Activated T-cell treated with anti-CD3 and anti-CD28 coated beads for 1 hour (primary cell): ENCODE data around the gene ZNF410.
"Not testable (repeated sequence)": the region's sequence is repeated elsewhere in the genome, so short reads cannot be mapped to it uniquely, and the experiment has no call there.

Experiments
- DNase-seq: peaks from one replicate; pipeline ENCODE4 v3.0.0-alpha.2; 2020; ENCODE audit warnings: low read depth

The ZNF410 gene

GRCh38 chr14:73886449-73887317 is at the start of gene ZNF410:
TSS of gene ZNF410 (plus strand) at chr14:73886859. CDS start at chr14:73892176, 5,317 bp downstream.
- peak; percentile 71 for DNase-seq

GRCh38 chr14:73838293-73839034 is 48.2 kb upstream of the ZNF410 start:
- DNase-seq: not testable (repeated sequence)

- no peak for DNase-seq
These were observed 44.5 kb upstream of the ZNF410 start for GRCh38 chr14:73842201-73842600.

- no peak for DNase-seq
These were observed 43.8 kb upstream of the ZNF410 start for GRCh38 chr14:73842851-73843250.

- no peak for DNase-seq
These were observed 43.4 kb upstream of the ZNF410 start for GRCh38 chr14:73843296-73843695.

- DNase-seq: no peak
These were observed 39.7 kb upstream of the ZNF410 start for GRCh38 chr14:73846947-73847346.

- no peak for DNase-seq
These were observed 35.7 kb upstream of the ZNF410 start for GRCh38 chr14:73851000-73851399.

- peak; percentile 80 for DNase-seq
These were observed 34.9 kb upstream of the ZNF410 start, which contains the start of gene PTGR2 for GRCh38 chr14:73851567-73852382. TSS of gene PTGR2 (plus strand) at chr14:73851831. CDS start at chr14:73858863, 7,032 bp downstream.

- no peak for DNase-seq
These were observed 27.5 kb upstream of the ZNF410 start for GRCh38 chr14:73859145-73859544.

- no peak for DNase-seq
These were observed 25.6 kb upstream of the ZNF410 start for GRCh38 chr14:73861073-73861472.

GRCh38 chr14:73862480-73862879 is 24.2 kb upstream of the ZNF410 start:
- DNase-seq: no peak

- no peak for DNase-seq
These were observed 23.4 kb upstream of the ZNF410 start for GRCh38 chr14:73863209-73863608.

- no peak for DNase-seq
These were observed 21.0 kb upstream of the ZNF410 start for GRCh38 chr14:73865534-73866113.

GRCh38 chr14:73869754-73870153 is 16.9 kb upstream of the ZNF410 start:
- not testable (repeated sequence) for DNase-seq

- DNase-seq: no peak
These were observed 16.0 kb upstream of the ZNF410 start for GRCh38 chr14:73870525-73871235.

- no peak for DNase-seq
These were observed 13.0 kb upstream of the ZNF410 start for GRCh38 chr14:73873660-73874059.

- DNase-seq: no peak
These were observed 8.9 kb upstream of the ZNF410 start for GRCh38 chr14:73877790-73878189.

GRCh38 chr14:73878436-73878835 is 8.2 kb upstream of the ZNF410 start:
- no peak for DNase-seq

- DNase-seq: no peak
These were observed 7.6 kb upstream of the ZNF410 start for GRCh38 chr14:73879027-73879426.

- no peak for DNase-seq
These were observed 2.0 kb upstream of the ZNF410 start for GRCh38 chr14:73884438-73885190.

- no peak for DNase-seq
These were observed 608 bp downstream of the ZNF410 start for GRCh38 chr14:73887318-73887616.
